ENCODE results near the gene HAUS7. TPM values are rescaled to one million over a fixed set of nuclear protein-coding genes. Genes with fewer than 3 reads are reported as not detected.
"Not testable (repeated sequence)": the region's sequence is repeated elsewhere in the genome, so short reads cannot be mapped to it uniquely, and the experiment has no call there.

Gene HAUS7
- total RNA-seq, 2 donors from 2014 or later, result 21.2 to 67.4 TPM

DNA sequence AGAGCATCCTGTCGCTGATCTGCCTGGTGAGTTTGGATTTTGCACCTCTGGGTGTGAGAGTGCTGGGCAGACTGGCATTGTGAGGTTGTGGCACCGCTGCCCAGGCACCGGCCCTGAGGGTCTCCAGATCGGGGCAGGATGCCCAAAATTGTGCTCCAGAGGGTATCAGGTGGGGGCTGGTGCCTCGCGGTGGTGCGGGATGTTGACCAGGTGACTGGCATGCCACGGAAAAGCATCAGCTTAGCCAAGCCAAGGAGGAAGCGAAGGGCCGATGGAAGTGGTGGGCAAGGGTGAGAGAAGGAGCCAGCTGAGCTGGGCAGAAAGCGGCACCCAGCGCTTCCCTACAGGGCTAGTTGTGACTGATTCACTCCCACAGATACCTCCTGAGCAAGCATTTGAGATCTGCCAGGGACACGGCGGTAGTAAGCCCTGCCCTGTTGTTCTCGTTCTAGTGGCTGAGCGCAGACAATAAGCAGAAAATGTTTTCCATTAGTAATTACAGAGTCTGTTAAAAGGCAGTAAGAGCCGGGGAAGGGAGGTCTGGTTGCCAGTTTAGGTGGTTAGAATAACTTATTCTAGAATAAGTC, 58.3 kb downstream of the HAUS7 start:
- peak overlapping the region; percentile 84 for H3K27ac Mint-ChIP-seq

DNA sequence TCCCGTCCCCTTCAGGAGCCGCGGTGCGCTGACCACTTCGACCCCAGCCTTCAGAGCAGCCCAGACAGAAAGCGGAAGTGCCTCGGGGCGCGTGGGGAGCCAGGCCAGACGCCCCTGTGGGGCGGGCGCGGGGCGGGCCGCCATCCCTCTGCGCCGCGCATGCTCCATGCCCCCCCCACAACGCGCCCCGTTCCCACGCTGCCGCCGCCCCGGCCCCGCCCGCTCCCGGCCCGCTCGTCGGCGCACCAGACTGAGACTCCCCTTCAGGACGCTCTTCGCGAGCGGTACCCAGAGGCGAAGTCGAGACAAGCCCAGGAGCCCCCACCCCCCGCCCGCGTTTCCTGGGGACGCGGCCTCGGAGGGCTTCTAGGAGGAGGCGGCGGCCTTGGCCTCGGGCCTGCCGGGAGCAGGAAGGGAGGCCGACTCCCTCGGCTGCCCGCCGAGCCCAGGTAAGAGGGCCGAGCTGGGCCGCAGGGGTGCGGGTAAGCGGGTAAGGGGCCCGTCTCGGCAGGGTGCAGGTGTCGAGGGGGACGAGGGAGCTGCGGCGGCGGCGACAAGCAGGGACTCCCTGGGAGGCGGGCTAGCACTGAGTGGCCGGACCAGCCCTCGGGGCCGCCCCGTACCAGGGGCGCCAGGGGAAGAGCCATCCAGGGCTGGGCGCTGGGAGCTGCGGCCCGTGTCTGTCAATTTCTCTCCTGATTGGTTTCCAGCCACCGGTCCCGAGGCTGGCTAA, 59.0 kb downstream of the HAUS7 start, which contains the start of gene ZFP92:
TSS of gene ZFP92 (plus strand) at position 218 of the 733 bp plus-strand sequence. CDS start 6,851 bp downstream, outside the sequence.
- H3K4me3 Mint-ChIP-seq, result peak within 1 kb of the TSS; percentile 81
- H3K27ac Mint-ChIP-seq, result peak within 1 kb of the TSS; percentile 84
- H3K4me1 Mint-ChIP-seq, result peaks cover 7% of the 10 kb centered on the region
- H3K36me3 Mint-ChIP-seq (ENCODE audit: low read depth), result no peaks in the 10 kb centered on the region
- no peaks in the 10 kb centered on the region for H3K27me3 Mint-ChIP-seq
- peak; percentile 86 for ATAC-seq (replicated peaks)
- no peaks in the 10 kb centered on the region for H3K9me3 Mint-ChIP-seq

More for the DNA sequence above, 58.3 kb downstream of the HAUS7 start:
- Mint-ChIP-seq H3K27me3 (no peaks in the 10 kb centered on the region), H3K36me3 (ENCODE audit: low read depth) (no peaks in the 10 kb centered on the region), H3K4me1 (peaks cover 7% of the 10 kb centered on the region), H3K4me3 (peak overlapping the region; percentile 81), H3K9me3 (no peaks in the 10 kb centered on the region)
- no peak for ATAC-seq (replicated peaks)

DNA sequence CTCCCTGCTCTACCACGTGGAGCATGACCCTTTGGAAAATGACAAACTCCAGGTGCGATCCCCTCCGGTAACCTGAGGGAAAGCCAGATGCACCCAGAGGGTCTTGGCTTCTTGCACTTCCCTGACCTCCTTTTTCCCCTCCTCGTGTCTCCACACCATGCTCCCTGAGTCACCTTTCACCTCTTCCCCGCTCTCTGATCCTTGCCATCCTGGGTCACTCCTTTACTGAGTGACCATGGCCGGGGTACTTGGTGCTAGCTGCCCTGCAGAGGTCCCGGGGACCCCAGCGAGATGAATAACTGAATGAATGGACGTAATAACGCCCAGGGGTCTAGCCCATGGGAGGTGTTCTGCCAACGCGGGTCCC, 59.5 kb downstream of the HAUS7 start:
- Mint-ChIP-seq H3K27me3 (no peaks in the 10 kb centered on the region), H3K4me3 (peak overlapping the region; percentile 81), H3K4me1 (peaks cover 7% of the 10 kb centered on the region), H3K9me3 (no peaks in the 10 kb centered on the region), H3K27ac (no peak overlapping the region), H3K36me3 (ENCODE audit: low read depth) (no peaks in the 10 kb centered on the region)
- ATAC-seq (replicated peaks), result no peak

DNA sequence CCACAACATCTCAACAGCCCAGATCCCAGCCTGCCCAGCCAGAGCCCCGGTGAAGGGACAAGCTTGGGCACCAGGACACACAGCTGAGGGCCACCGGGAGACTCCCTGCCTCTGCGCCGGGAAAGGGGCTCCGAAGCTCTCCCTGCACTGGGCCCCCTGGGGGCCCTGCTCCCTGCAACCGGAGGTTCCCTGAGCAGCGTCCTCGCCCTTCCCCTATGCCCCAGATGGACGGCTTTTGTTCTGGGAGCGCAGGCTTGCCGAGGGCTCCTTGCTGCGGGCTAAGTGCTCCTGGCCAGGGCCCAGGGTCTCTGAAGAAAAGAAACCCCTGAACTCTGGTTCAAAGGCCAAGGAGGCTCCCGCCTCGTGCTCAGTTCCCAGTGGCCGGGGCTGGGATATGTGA, 60.0 kb downstream of the HAUS7 start:
- Mint-ChIP-seq H3K9me3 (no peaks in the 10 kb centered on the region), H3K4me3 (no peak overlapping the region), H3K27me3 (no peaks in the 10 kb centered on the region), H3K27ac (no peak overlapping the region), H3K36me3 (ENCODE audit: low read depth) (no peaks in the 10 kb centered on the region), H3K4me1 (peaks cover 7% of the 10 kb centered on the region)
- no peak for ATAC-seq (replicated peaks)

DNA sequence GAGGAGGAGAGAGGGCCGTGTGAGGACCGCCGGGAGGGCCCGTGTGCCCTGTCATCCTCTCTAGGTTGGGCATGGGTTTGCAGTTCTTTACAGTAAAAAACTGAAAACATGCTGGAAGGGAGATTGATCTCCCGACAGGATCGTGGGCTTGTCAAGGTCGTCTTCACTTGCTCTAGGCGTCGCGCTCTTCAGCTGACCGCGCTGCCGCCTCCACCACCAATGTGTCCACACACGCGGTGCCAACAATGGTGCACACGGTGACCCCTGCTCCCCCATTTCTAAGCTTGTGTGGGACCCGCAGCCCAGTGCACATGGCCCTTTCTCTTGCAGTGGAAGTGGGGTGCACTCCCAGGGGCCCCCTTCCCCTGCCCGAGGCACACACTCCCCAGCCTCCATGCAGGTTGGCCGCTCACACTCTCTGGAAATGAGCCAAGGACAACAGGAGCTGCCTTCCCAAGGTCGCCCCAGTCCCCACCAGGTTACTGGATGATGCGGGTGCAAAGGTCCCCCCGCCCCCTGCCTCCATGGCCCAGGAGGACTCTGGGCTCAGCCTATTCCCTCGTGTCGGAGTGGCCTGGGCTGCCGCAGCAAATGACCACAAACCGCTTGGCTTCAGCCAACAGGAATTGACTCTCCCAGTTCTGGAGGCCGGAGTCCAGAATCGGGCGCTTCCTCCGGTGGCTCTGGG, 60.8 kb downstream of the HAUS7 start:
- Mint-ChIP-seq H3K27ac (no peak overlapping the region), H3K4me1 (peaks cover 7% of the 10 kb centered on the region), H3K27me3 (no peaks in the 10 kb centered on the region), H3K9me3 (no peaks in the 10 kb centered on the region), H3K36me3 (ENCODE audit: low read depth) (no peaks in the 10 kb centered on the region), H3K4me3 (no peak overlapping the region)
- ATAC-seq (replicated peaks), result no peak

DNA sequence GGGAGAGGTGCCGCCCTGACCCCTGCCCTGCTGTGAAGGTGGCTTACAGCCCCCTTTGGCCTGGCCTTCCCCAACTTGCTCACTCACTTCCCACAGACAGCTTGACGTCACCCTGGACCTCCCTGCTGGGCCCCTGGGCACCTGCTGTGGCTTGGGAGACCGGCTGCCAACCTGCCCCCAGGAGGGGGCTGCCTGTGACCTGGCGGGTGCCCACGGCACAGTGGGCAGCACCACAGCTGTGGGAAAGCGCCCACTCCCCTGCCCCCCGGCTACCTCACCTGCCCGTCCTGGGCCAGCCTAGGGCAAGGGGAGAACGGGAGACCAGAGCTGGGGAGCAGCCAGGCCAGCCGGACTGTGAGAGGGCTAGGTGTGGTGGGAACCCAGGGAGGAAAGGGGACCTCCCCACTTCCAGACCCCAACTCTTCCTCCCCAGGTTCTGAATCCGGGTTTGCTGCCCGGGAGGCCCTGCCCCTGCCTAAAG, 61.5 kb downstream of the HAUS7 start:
- no peaks in the 10 kb centered on the region for H3K9me3 Mint-ChIP-seq
- H3K27ac Mint-ChIP-seq, result no peak overlapping the region
- no peak overlapping the region for H3K4me3 Mint-ChIP-seq
- no peaks in the 10 kb centered on the region for H3K36me3 Mint-ChIP-seq (ENCODE audit: low read depth)
- H3K27me3 Mint-ChIP-seq, result no peaks in the 10 kb centered on the region
- no peak for ATAC-seq (replicated peaks)
- peaks cover 7% of the 10 kb centered on the region for H3K4me1 Mint-ChIP-seq

DNA sequence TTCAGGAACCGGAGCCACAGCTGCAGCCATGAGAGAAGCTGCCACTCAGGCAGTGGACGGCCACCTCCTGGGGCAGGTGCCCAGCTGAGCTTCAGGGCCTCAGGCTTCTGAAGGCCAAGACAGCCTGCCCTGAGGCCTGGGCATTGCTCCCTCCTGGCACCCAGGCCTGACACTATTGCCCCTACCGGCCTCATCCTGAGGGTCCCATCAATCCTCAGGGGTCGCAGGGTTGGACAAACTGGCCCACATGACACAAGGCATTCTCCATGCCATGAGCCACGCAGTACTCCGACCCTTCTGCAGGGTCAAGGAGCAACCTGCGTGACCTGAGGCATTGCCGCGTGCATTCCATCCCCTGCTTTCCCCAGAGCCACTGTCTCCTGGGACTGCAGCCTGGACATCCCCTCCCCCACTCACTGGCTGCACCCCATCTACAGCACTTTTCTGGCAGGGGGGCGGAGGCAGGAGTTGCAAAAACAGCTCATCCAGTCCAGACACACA, 62.1 kb downstream of the HAUS7 start:
- Mint-ChIP-seq H3K27me3 (no peaks in the 10 kb centered on the region), H3K4me3 (no peak overlapping the region), H3K27ac (no peak overlapping the region), H3K4me1 (peaks cover 7% of the 10 kb centered on the region), H3K9me3 (no peaks in the 10 kb centered on the region), H3K36me3 (ENCODE audit: low read depth) (no peaks in the 10 kb centered on the region)
- ATAC-seq (replicated peaks), result no peak

DNA sequence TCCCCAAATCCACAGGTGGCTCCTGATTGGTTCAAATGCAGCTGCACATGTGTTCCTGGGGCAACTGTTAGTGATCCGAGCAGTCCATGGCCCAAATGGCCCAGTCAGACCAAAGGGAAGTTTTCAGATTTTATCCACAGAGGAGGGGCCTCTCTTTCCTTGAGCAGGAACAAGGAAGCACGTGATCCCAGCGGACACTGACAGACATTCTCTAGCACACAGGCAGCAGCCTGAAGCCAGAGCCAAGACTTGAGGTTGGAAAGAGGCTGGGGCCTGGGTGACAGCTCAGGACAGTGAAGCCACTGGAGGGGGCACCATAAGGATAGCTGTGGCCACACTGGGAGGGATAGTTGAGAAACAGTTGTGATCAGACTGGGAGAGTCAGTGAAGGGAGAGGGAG, 62.6 kb downstream of the HAUS7 start:
- Mint-ChIP-seq H3K27me3 (no peaks in the 10 kb centered on the region), H3K36me3 (ENCODE audit: low read depth) (no peaks in the 10 kb centered on the region), H3K9me3 (no peaks in the 10 kb centered on the region), H3K4me1 (peaks cover 7% of the 10 kb centered on the region), H3K27ac (no peak overlapping the region), H3K4me3 (no peak overlapping the region)
- no peak for ATAC-seq (replicated peaks)

DNA sequence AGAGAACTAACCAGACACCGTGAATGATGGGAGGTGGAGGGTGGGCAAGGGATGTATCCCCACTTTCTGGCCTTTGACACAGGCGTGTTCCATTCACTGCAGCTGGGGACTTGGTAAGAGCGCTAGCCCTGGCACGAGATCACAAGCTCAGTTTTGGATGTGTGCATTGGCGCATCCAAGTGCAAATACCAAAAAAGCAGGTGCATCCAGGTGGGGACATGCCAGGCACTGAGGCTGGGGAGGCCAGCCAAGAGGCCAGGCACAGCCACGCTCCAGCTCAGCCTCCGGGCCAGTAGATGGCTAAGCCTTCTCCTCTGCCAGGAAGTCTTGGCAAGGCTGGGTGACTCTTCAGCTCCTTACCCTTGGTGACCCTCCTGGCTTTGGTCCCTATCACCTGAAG, 63.5 kb downstream of the HAUS7 start:
- peaks cover 1% of the 10 kb centered on the region for H3K4me1 Mint-ChIP-seq
- ATAC-seq (replicated peaks), result no peak
- H3K27ac Mint-ChIP-seq, result no peak overlapping the region
- H3K27me3 Mint-ChIP-seq, result no peaks in the 10 kb centered on the region
- no peaks in the 10 kb centered on the region for H3K9me3 Mint-ChIP-seq
- H3K4me3 Mint-ChIP-seq, result no peak overlapping the region
- H3K36me3 Mint-ChIP-seq (ENCODE audit: low read depth), result no peaks in the 10 kb centered on the region

DNA sequence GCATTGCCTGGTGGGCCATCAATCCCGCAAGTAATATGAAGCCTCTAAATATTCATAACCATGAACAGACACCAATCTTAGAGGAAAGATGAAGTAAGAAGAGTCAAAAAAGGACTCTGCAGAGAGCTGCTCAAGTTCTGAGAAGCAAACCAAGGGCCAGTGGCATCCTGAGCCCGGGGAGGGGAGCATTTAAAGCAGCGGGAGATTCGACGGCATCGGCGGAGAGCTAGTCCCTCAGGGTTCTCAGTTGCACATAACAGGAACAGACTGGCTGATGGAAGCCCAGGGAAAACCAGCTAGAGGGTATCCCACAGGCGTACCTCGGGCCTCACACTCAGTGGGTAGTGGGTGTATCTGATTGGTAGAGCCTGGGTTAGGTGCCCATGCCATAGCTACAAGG, 64.4 kb downstream of the HAUS7 start:
- no peak for ATAC-seq (replicated peaks)
- Mint-ChIP-seq H3K36me3 (ENCODE audit: low read depth) (no peaks in the 10 kb centered on the region), H3K27ac (no peak overlapping the region), H3K27me3 (no peaks in the 10 kb centered on the region), H3K9me3 (no peaks in the 10 kb centered on the region), H3K4me1 (no peaks in the 10 kb centered on the region), H3K4me3 (no peak overlapping the region)

DNA sequence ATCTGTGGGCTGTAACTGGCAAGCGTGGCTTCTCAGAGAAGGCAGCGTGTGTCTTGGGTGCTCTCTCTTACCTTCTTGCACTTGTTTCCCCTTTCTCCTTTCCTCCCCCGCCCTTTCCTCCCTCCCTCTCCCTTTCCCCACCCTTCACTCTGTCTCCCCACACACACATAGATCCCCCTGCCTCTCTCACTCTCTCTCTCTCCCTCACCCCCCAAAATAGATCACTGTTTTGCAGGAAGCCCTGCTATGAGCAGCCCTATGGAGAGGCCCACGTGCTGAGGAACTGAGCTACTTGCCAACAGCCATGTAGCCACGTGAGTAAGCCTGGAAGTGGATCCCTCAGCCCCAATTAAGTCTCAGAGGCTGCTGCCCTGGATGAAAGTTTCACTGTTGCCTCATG, 65.0 kb downstream of the HAUS7 start:
- Mint-ChIP-seq H3K4me3 (no peak overlapping the region), H3K27me3 (no peaks in the 10 kb centered on the region), H3K4me1 (no peaks in the 10 kb centered on the region), H3K27ac (no peak overlapping the region), H3K36me3 (ENCODE audit: low read depth) (no peaks in the 10 kb centered on the region), H3K9me3 (no peaks in the 10 kb centered on the region)
- ATAC-seq (replicated peaks), result no peak

DNA sequence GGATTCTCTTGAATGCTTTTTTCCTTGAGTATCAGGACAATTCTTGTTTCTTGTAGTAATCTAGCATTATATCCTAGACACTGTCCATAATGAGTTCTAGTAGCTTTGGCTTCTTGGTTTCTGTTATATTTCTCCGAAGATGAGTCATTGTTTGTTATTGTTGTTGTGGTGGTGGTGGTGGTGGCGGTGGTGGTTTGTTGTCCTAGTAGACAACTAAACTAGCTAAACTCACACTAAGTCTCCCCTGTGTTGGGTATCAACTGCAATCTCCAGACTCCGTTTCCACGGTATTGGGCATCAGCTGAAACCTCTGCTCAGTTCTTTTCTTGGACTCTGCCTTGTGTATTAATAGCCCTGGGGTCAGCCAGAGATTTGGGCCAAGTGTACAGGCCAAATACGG, 66.0 kb downstream of the HAUS7 start:
- H3K9me3 Mint-ChIP-seq; H3K27ac Mint-ChIP-seq; H3K4me1 Mint-ChIP-seq; H3K4me3 Mint-ChIP-seq; H3K36me3 Mint-ChIP-seq (ENCODE audit: low read depth); H3K27me3 Mint-ChIP-seq: not testable (repeated sequence)
- peak; percentile 29 for ATAC-seq (replicated peaks)

DNA sequence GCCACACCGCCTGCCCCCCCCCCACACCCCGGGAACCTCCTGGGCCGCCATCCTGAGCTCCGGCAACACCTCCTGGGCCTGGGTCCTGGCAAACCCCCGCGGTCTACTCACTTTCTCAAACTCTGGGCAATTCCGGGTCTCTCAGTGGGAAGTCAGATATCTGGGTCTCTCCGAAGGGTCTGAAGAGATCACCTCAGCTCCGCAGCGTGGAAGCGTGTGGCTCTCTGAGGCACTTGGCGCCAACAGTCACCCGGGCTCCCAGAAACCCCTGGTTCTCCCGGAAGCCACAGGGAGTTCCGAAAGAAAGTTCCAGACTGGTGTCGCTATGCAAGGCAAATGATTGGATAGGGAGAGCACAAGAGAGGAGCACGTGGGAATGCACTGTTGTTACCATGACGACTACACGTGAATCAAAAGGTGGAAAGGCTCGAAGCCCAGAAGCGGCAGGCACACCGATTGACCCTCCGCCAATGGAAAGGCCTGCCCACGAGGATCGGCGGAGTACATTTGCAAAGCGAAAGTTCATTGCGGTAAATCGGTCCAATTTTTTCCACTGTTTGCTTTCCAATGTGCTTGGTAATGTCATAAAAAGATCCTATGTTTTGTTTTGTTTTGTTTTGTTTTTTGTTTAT, 69.1 kb downstream of the HAUS7 start, which contains the start of gene PNMA6E:
TSS of gene PNMA6E (minus strand) at position 218 of the 632 bp plus-strand sequence. CDS start 2,501 bp downstream, outside the sequence.
- H3K4me3 Mint-ChIP-seq, result no peak within 1 kb of the TSS
- no peak for ATAC-seq (replicated peaks)
- H3K9me3 Mint-ChIP-seq, result no peaks in the 10 kb centered on the region
- no peak within 1 kb of the TSS for H3K27ac Mint-ChIP-seq
- H3K36me3 Mint-ChIP-seq (ENCODE audit: low read depth), result no peaks in the 10 kb centered on the region
- H3K4me1 Mint-ChIP-seq, result no peaks in the 10 kb centered on the region
- H3K27me3 Mint-ChIP-seq, result no peaks in the 10 kb centered on the region
